H9 (cell line): ENCODE measurements around the gene SMARCE1. TPM values are rescaled to one million over a fixed set of nuclear protein-coding genes. Genes with fewer than 3 reads are reported as not detected.
A peak's percentile ranks its signal among the peaks of the same experiment; 100 is the strongest.

Experiments
- DNase-seq: peaks from one replicate; pipeline ENCODE4 v3.0.0-alpha.2; 2017
- H2AFZ ChIP-seq: one replicate; pipeline ENCODE4 v1.6.1; 2013; ENCODE audit warnings: mild to moderate bottlenecking, low read length, control low read depth, moderate library complexity
- H2AK5ac ChIP-seq: 2 replicates; pipeline ENCODE4 v1.6.1; 2013; ENCODE audit warnings: low read length, control low read depth, mixed read lengths; ENCODE audit not compliant: insufficient read length
- H2BK120ac ChIP-seq: one replicate; pipeline ENCODE4 v1.6.1; 2013; ENCODE audit warnings: low read depth, mild to moderate bottlenecking, low read length, control low read depth, inconsistent platforms; ENCODE audit not compliant: poor library complexity, severe bottlenecking
- H2BK12ac ChIP-seq: 2 replicates; pipeline ENCODE4 v1.6.1; 2013; ENCODE audit warnings: low read length, control low read depth, mixed read lengths, low read depth; ENCODE audit not compliant: insufficient read length
- H2BK15ac ChIP-seq: 2 replicates; pipeline ENCODE4 v1.6.1; 2013; ENCODE audit warnings: low read depth, low read length, control low read depth
- H2BK20ac ChIP-seq: one replicate; pipeline ENCODE4 v1.6.1; 2013; ENCODE audit warnings: low read depth, mild to moderate bottlenecking, low read length, control low read depth, inconsistent platforms; ENCODE audit not compliant: poor library complexity, severe bottlenecking
- H2BK5ac ChIP-seq: 2 replicates; pipeline ENCODE4 v1.6.1; 2013; ENCODE audit warnings: low read length, control low read depth, mixed read lengths; ENCODE audit not compliant: insufficient read length
- H3K14ac ChIP-seq: 2 replicates; pipeline ENCODE4 v1.6.1; 2013; ENCODE audit warnings: low read length, control low read depth; ENCODE audit not compliant: insufficient read depth
- H3K18ac ChIP-seq: 2 replicates; pipeline ENCODE4 v1.6.1; 2013; ENCODE audit warnings: low read depth, mild to moderate bottlenecking, mixed read lengths, low read length, control low read depth; ENCODE audit not compliant: insufficient read length
- H3K23ac ChIP-seq: 2 replicates; pipeline ENCODE4 v1.6.1; 2013; ENCODE audit warnings: low read length, control low read depth, mixed read lengths, low read depth; ENCODE audit not compliant: insufficient read length
- H3K23me2 ChIP-seq: 2 replicates; pipeline ENCODE4 v1.6.1; 2013; ENCODE audit warnings: low read depth, mild to moderate bottlenecking, mixed read lengths, low read length, control low read depth; ENCODE audit not compliant: insufficient read length, poor library complexity, severe bottlenecking
- H3K27ac ChIP-seq: 2 replicates; pipeline ENCODE4 v1.5.1; 2013; ENCODE audit warnings: low read length, control low read depth, mixed read lengths, low read depth; ENCODE audit not compliant: insufficient read length
- H3K27me3 ChIP-seq: 2 replicates; pipeline ENCODE4 v1.6.1; 2013; ENCODE audit warnings: low read length, control low read depth, inconsistent platforms; ENCODE audit not compliant: insufficient read depth
- H3K4ac ChIP-seq: 2 replicates; pipeline ENCODE4 v1.6.1; 2013; ENCODE audit warnings: low read depth, mild to moderate bottlenecking, control low read depth, inconsistent platforms, low read length, moderate library complexity
- H3K4me1 ChIP-seq: 2 replicates; pipeline ENCODE4 v1.6.1; 2013; ENCODE audit warnings: low read length, control low read depth, inconsistent platforms; ENCODE audit not compliant: insufficient read depth
- H3K4me2 ChIP-seq: 2 replicates; pipeline ENCODE4 v1.6.1; 2013; ENCODE audit warnings: low read length, control low read depth, mixed read lengths; ENCODE audit not compliant: insufficient read length, insufficient read depth
- H3K56ac ChIP-seq: 2 replicates; pipeline ENCODE4 v1.6.1; 2013; ENCODE audit warnings: low read depth, mild to moderate bottlenecking, mixed read lengths, low read length, control low read depth; ENCODE audit not compliant: insufficient read length
- H3K79me1 ChIP-seq: 2 replicates; pipeline ENCODE4 v1.6.1; 2013; ENCODE audit warnings: low read depth, mild to moderate bottlenecking, moderate library complexity, low read length, control low read depth, inconsistent platforms; ENCODE audit not compliant: insufficient read depth, poor library complexity, severe bottlenecking
- H3K79me2 ChIP-seq: 2 replicates; pipeline ENCODE4 v1.6.1; 2013; ENCODE audit warnings: low read length, control low read depth, inconsistent platforms; ENCODE audit not compliant: insufficient read depth
- H3K9ac ChIP-seq: 2 replicates; pipeline ENCODE4 v1.6.1; 2013; ENCODE audit warnings: low read length, control low read depth, mixed read lengths; ENCODE audit not compliant: insufficient read length; ENCODE audit errors: extremely low read depth
- H3K9me3 ChIP-seq: one replicate; pipeline ENCODE4 v1.6.1; 2013; ENCODE audit warnings: low read depth, low read length, inconsistent platforms; ENCODE audit not compliant: control insufficient read depth
- H3T11ph ChIP-seq: one replicate; pipeline ENCODE4 v1.6.1; 2013; ENCODE audit warnings: mild to moderate bottlenecking, low read length, control low read depth, inconsistent platforms
- H4K20me1 ChIP-seq: one replicate; pipeline ENCODE4 v1.6.1; 2013; ENCODE audit not compliant: control insufficient read depth, insufficient read length, insufficient read depth
- H4K5ac ChIP-seq: 2 replicates; pipeline ENCODE4 v1.6.1; 2013; ENCODE audit warnings: low read depth, mild to moderate bottlenecking, mixed read lengths, low read length, control low read depth; ENCODE audit not compliant: insufficient read length
- H4K8ac ChIP-seq: replicated peaks from 2 replicates; pipeline ENCODE4 v1.6.1; 2013; ENCODE audit warnings: low read length, control low read depth, mixed read lengths, low read depth; ENCODE audit not compliant: insufficient read length
- H4K91ac ChIP-seq: 2 replicates; pipeline ENCODE4 v1.6.1; 2013; ENCODE audit warnings: low read depth, mild to moderate bottlenecking, moderate library complexity, mixed read lengths, low read length, control low read depth; ENCODE audit not compliant: insufficient read length
- H3K27ac Mint-ChIP-seq, 3 experiments: 2 replicates in 2 of 3; 3 replicates in 1 of 3; pipeline ENCODE4 v1.8.0; 2020 to 2021; ENCODE audit warnings: mixed read lengths in 3 of 3, mild to moderate bottlenecking in 1 of 3, moderate library complexity in 1 of 3
- H3K27me3 Mint-ChIP-seq: 2 replicates; pipeline ENCODE4 v1.8.0; 2021; ENCODE audit warnings: low read depth, mild to moderate bottlenecking, moderate library complexity, mixed read lengths
- H3K36me3 Mint-ChIP-seq, 3 experiments: 2 replicates in 2 of 3; 3 replicates in 1 of 3; pipeline ENCODE4 v1.8.0; 2020 to 2021; ENCODE audit warnings: low read depth in 3 of 3, mixed read lengths in 3 of 3; ENCODE audit not compliant: insufficient read depth in 1 of 3
- H3K4me1 Mint-ChIP-seq, 2 experiments: 2 replicates each; pipeline ENCODE4 v1.8.0; 2020; ENCODE audit warnings: mixed read lengths in 2 of 2
- H3K4me3 Mint-ChIP-seq, 2 experiments: 2 replicates in 1 of 2; 3 replicates in 1 of 2; pipeline ENCODE4 v1.8.0; 2020 to 2021; ENCODE audit warnings: mild to moderate bottlenecking in 2 of 2, mixed read lengths in 2 of 2, moderate library complexity in 1 of 2
- H3K9me3 Mint-ChIP-seq, 2 experiments: 2 replicates in 1 of 2; 3 replicates in 1 of 2; pipeline ENCODE4 v1.8.0; 2020; ENCODE audit warnings: mild to moderate bottlenecking in 2 of 2, mixed read lengths in 2 of 2, moderate library complexity in 1 of 2
- CTCF ChIP-seq: fragments of 200-600 bp; sonication (generic); conservative IDR thresholded peaks from 3 replicates; pipeline ENCODE4 v1.8.0; 2021; ENCODE audit warnings: antibody characterized with exemption, mild to moderate bottlenecking
- WGBS: extraction: QIAGEN DNeasy Blood & Tissue Kit; methylation state at CpG from one replicate; pipeline ENCODE4 v1.1.7; 2013; ENCODE audit warnings: missing lambda C conversion rate, low lambda C conversion rate, mixed read lengths; ENCODE audit not compliant: insufficient read length; ENCODE audit errors: extremely low coverage; 5-methylcytosine and 5-hydroxymethylcytosine counted together
- total RNA-seq: library from RNA; stranded (reverse); gene quantifications from 2 replicates; pipeline ENCODE4 v1.2.1, GENCODE V29; 2021

The SMARCE1 gene
- total RNA-seq, 1 experiment from 2014 or later: 122 TPM

GRCh38 chr17:40664582-40665333 is 17.1 kb upstream of the SMARCE1 start, which contains the start of gene KRT222:
Gene KRT222, minus strand, starts transcription at chr17:40665177. Its CDS starts 78 bp downstream, at chr17:40665099.
- Histone ChIP-seq H2BK20ac (no peak within 1 kb of the TSS), H2AFZ (peak within 1 kb of the TSS; percentile 22), H3K23ac (no peak within 1 kb of the TSS), H3K4me2 (peak within 1 kb of the TSS; percentile 75), H3K4me1 (no peaks in the 10 kb centered on the region), H3K23me2 (peaks cover 4% of the 10 kb centered on the region), H3K27ac (no peak within 1 kb of the TSS), H3K4ac (no peak within 1 kb of the TSS), H2AK5ac (no peak within 1 kb of the TSS), H3K9me3 (no peaks in the 10 kb centered on the region), H3K9ac (no peak within 1 kb of the TSS), H3T11ph (no peak within 1 kb of the TSS), H3K79me2 (no peaks in the 10 kb centered on the region), H3K56ac (no peak within 1 kb of the TSS), H4K91ac (no peak within 1 kb of the TSS), H2BK120ac (no peak within 1 kb of the TSS), H4K20me1 (peaks cover 2% of the 10 kb centered on the region), H3K14ac (no peak within 1 kb of the TSS), H3K27me3 (no peaks in the 10 kb centered on the region), H4K5ac (no peak within 1 kb of the TSS), H3K18ac (no peak within 1 kb of the TSS), H2BK12ac (no peak within 1 kb of the TSS), H4K8ac (no peak within 1 kb of the TSS), H2BK5ac (no peak within 1 kb of the TSS), H2BK15ac (no peak within 1 kb of the TSS), H3K79me1 (no peaks in the 10 kb centered on the region)
- H3K4me3 Mint-ChIP-seq: peak within 1 kb of the TSS; percentile 58 to 79
- peaks cover 7% of the 10 kb centered on the region in 2 experiments for H3K4me1 Mint-ChIP-seq
- no CpG with 5 or more reads among the region's 12 CpGs for WGBS
- no peaks in the 10 kb centered on the region for H3K9me3 Mint-ChIP-seq
- no peak for DNase-seq
- no peak within 1 kb of the TSS for H3K27ac Mint-ChIP-seq
- peaks cover 15% of the 10 kb centered on the region for H3K27me3 Mint-ChIP-seq
- TF ChIP-seq CTCF: no peak
- no peaks in the 10 kb centered on the region for H3K36me3 Mint-ChIP-seq
